Measurements from ENCODE around the gene SLX4. TPM values are rescaled to one million over a fixed set of nuclear protein-coding genes. Genes with fewer than 3 reads are reported as not detected.

SLX4 gene
- polyA plus RNA-seq, 2 of the 4 experiments (the other 2 are of a cell fraction): 3.0 to 5.0 TPM

DNA sequence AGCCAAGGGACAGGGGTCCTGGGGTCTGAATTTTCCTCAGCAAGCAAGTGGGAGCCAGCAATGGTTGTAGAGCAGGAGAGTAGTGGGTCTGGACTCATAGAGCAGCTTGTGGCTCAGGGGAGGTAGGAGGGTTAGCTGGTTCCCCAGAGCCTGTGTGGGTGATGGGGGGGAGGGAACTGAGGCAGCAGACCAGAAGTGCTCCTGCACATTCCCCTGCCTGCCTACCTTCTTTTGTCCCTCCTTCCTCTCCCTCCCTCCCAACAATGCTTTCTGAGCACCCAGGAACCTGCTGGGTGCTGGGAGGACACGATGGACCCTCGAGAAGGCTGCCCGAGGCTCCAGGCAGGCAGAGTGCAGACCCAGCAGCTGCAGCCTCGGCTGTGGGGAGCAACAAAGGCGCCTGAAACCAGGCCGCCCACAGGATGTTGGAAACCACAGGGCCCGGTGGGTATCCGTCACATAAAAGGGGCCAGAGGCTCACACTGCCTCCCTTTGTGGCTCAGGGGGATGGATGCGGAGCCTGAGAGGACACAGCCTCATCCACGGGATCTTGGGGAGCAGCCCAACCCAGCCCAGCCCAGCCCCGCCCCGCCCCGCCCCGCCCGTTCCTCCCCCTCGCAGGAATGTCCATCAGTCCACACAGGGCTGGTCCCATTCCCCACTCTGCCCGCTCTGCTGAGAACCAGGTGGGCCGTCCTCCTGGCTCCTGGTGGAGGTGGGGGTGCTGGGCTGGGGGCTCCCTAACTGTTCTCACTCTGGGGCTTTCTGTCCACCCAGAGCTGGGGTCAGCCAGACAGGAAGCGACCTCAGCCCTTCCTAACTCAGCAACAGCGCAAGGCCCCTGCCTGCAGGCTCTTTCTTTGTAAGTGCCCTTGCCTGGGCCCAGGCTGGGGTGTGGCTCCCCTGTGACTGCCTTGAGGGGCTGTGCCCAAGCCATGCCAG, 32.5 kb downstream of the SLX4 start:
- H3K9me3 ChIP-seq: no peaks in the 10 kb centered on the region
- 68% methylated on average over 10 of the region's 20 CpGs for WGBS (ENCODE audit: missing lambda C conversion rate)
- ATAC-seq (peak in 1 of 2 experiments; percentile 38; a peak in 3 of 6 replicates), FAIRE-seq (no peak), DNase-seq (ENCODE audit: low read depth in 1 of 2, low spot score in 1 of 2) (no peak)
- ChIA-PET CTCF (no interaction called here), POLR2A (no interaction called here)
- H3K4me1 ChIP-seq: peaks cover 8% of the 10 kb centered on the region
- no peak overlapping the region for H3K4me2 ChIP-seq
- H3K4me3 ChIP-seq: no peak overlapping the region
- H3K27ac ChIP-seq: peak overlapping the region in 1 of 2 experiments; percentile 35; a peak in 2 of 6 replicates
- TF ChIP-seq HEYL (CRISPR knock-in tag; IDR thresholded peaks at IDR 0.05): no peak
- no peak for TF ChIP-seq HES2 (IDR thresholded peaks at IDR 0.05)
- no peak for TF ChIP-seq ELK1 (IDR thresholded peaks at IDR 0.05; ENCODE audit: low read depth, low read length)
- no peak for TF ChIP-seq JUNB (IDR thresholded peaks at IDR 0.05)
- no peak for TF ChIP-seq SREBF2 (IDR thresholded peaks at IDR 0.05)
- TF ChIP-seq MAFK (IDR thresholded peaks at IDR 0.05; ENCODE audit: partially characterized antibody): no peak
- TF ChIP-seq BHLHE40 (IDR thresholded peaks at IDR 0.05; ENCODE audit: low read depth, low read length): no peak
- TF ChIP-seq HOXB5 (CRISPR knock-in tag; IDR thresholded peaks at IDR 0.05): no peak
- TF ChIP-seq CEBPB (IDR thresholded peaks at IDR 0.05): no peak
- no peak for TF ChIP-seq FOSB (CRISPR knock-in tag; IDR thresholded peaks at IDR 0.05)
- no peak for TF ChIP-seq CBX2 (IDR thresholded peaks at IDR 0.05; ENCODE audit: borderline replicate concordance, low read depth)
- TF ChIP-seq CHD4 (IDR thresholded peaks at IDR 0.05; ENCODE audit: borderline replicate concordance): no peak
- no peak for TF ChIP-seq EP300 (IDR thresholded peaks at IDR 0.05)
- no peak for TF ChIP-seq NPAS2 (CRISPR knock-in tag; IDR thresholded peaks at IDR 0.05; ENCODE audit: borderline replicate concordance)

DNA sequence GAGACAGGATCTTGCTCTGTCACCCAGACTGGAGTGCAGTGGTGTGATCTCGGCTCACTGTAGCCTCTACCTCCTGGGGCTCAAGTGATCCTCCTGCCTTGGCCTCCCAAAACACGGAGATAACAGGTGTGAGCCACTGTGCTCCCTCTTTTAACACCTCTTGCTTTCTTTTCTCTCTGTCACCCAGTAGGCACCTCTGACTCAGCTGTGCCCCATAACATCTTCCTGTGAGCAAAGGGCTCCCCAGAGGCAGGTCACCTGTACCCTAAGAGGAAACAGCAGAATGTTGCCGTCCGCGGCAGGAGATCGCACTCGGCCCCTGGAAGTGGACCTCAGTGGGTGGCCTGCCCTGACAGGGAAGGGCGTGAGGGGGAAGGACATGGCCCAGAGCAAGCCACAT, 33.3 kb downstream of the SLX4 start:
- TF ChIP-seq HOXB13 (CRISPR knock-in tag; IDR thresholded peaks at IDR 0.05; ENCODE audit: low read depth): no peak
- TF ChIP-seq MYC (IDR thresholded peaks at IDR 0.05; ENCODE audit: borderline replicate concordance, low read length): no peak
- no peak for TF ChIP-seq NPAS2 (CRISPR knock-in tag; IDR thresholded peaks at IDR 0.05; ENCODE audit: borderline replicate concordance)
- no peak for TF ChIP-seq RARB (CRISPR knock-in tag; IDR thresholded peaks at IDR 0.05)
- no peak for TF ChIP-seq FOXS1 (CRISPR knock-in tag; IDR thresholded peaks at IDR 0.05)
- TF ChIP-seq REST (IDR thresholded peaks at IDR 0.05): no peak
- TF ChIP-seq GATA3 (IDR thresholded peaks at IDR 0.05; ENCODE audit: borderline replicate concordance): no peak
- TF ChIP-seq, protein P1, sequence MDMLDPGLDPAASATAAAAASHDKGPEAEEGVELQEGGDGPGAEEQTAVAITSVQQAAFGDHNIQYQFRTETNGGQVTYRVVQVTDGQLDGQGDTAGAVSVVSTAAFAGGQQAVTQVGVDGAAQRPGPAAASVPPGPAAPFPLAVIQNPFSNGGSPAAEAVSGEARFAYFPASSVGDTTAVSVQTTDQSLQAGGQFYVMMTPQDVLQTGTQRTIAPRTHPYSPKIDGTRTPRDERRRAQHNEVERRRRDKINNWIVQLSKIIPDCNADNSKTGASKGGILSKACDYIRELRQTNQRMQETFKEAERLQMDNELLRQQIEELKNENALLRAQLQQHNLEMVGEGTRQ (IDR thresholded peaks at IDR 0.05): no peak
- TF ChIP-seq ELK1 (IDR thresholded peaks at IDR 0.05; ENCODE audit: low read depth, low read length): no peak
- no peak for TF ChIP-seq SREBF2 (IDR thresholded peaks at IDR 0.05)
- no peak for TF ChIP-seq TP53 (CRISPR knock-in tag; IDR thresholded peaks at IDR 0.05)
- no peak for FAIRE-seq
- ChIA-PET CTCF (no interaction called here), POLR2A (no interaction called here)
- Histone ChIP-seq H3K27ac (no peak overlapping the region), H3K4me2 (no peak overlapping the region), H3K4me1 (peaks cover 8% of the 10 kb centered on the region), H3K9me3 (no peaks in the 10 kb centered on the region), H3K4me3 (no peak overlapping the region)
- no peak for ATAC-seq
- 86% methylated on average over 7 of the region's 8 CpGs for WGBS (ENCODE audit: missing lambda C conversion rate)
- no peak for DNase-seq (ENCODE audit: low read depth in 1 of 2, low spot score in 1 of 2)
